ENCODE measurements around the gene TPSAB1. TPM values are rescaled to one million over a fixed set of nuclear protein-coding genes. Genes with fewer than 3 reads are reported as not detected.

TPSAB1 gene
- total RNA-seq, 4 donors from 2014 or later, result 3.9 to 96.2 (median 14.2) TPM

DNA sequence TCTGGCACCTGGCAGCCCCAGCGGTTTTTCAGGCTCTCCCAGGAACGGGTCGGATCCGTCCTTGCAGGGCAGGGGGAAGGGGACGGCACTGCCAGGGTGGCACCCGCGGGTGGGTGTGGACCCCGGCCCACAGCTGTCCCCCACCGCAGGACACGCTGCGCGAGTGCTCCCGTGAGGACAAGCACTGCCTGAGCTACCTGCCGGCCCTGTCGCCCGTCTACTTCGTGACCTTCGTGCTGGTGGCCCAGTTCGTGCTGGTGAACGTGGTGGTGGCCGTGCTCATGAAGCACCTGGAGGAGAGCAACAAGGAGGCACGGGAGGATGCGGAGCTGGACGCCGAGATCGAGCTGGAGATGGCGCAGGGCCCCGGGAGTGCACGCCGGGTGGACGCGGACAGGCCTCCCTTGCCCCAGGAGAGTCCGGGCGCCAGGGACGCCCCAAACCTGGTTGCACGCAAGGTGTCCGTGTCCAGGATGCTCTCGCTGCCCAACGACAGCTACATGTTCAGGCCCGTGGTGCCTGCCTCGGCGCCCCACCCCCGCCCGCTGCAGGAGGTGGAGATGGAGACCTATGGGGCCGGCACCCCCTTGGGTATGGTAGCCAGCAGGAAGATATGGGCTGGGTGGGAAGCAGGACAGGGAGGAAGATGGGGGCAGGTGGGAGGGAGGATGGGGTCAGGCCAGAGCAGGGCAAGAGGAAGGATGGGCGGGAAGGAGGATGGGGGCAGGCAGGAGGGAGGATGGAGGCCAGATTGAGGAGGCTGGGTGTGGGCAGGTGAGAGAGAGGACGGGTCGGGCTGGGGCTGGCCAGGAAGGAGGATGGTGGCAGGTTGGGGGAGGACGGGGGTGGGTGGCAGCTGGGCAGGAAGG, 22.2 kb upstream of the TPSAB1 start:
- DNase-seq, result no peak
- Histone ChIP-seq H3K36me3 (no peaks in the 10 kb centered on the region), H3K27me3 (no peaks in the 10 kb centered on the region), H3K27ac (no peak overlapping the region), H3K4me1 (no peaks in the 10 kb centered on the region), H3K9me3 (no peaks in the 10 kb centered on the region), H3K4me3 (no peak overlapping the region)
- TF ChIP-seq, protein P1, sequence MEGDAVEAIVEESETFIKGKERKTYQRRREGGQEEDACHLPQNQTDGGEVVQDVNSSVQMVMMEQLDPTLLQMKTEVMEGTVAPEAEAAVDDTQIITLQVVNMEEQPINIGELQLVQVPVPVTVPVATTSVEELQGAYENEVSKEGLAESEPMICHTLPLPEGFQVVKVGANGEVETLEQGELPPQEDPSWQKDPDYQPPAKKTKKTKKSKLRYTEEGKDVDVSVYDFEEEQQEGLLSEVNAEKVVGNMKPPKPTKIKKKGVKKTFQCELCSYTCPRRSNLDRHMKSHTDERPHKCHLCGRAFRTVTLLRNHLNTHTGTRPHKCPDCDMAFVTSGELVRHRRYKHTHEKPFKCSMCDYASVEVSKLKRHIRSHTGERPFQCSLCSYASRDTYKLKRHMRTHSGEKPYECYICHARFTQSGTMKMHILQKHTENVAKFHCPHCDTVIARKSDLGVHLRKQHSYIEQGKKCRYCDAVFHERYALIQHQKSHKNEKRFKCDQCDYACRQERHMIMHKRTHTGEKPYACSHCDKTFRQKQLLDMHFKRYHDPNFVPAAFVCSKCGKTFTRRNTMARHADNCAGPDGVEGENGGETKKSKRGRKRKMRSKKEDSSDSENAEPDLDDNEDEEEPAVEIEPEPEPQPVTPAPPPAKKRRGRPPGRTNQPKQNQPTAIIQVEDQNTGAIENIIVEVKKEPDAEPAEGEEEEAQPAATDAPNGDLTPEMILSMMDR (IDR thresholded peaks at IDR 0.05), result no peak
- TF ChIP-seq POLR2A (IDR thresholded peaks at IDR 0.05), result no peak
- intact Hi-C loops (cut with DNase I; ENCODE audit: low total_unique reads), result no loop called here

DNA sequence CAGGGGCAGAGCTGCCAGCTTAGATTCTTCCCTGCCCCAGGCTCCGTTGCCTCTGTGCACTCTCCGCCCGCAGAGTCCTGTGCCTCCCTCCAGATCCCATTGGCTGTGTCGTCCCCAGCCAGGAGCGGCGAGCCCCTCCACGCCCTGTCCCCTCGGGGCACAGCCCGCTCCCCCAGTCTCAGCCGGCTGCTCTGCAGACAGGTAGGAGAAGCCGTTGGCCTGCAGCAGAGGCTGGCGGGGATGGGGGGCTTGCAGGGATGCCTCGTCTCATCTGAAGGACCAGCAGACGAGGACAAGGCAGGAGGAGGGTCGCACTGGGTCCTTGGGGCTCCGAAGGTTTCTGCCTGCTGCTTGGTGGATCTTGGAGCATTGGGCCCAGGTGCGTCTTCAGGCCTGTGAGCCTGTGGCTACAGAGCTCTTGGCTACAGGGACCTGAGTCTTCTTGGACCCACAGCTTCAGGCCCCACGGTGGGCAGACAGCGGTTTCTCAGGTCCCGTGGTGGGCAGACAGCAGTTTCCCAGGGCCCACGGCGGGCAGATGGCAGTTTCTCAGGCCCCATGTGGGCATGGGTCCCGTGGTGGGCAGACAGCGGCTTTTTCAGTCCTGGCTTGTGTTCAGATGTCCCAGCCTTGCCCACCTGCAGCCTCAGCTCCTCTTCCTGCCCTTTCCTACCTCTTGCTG, 21.4 kb upstream of the TPSAB1 start:
- no peaks in the 10 kb centered on the region for H3K36me3 ChIP-seq

DNA sequence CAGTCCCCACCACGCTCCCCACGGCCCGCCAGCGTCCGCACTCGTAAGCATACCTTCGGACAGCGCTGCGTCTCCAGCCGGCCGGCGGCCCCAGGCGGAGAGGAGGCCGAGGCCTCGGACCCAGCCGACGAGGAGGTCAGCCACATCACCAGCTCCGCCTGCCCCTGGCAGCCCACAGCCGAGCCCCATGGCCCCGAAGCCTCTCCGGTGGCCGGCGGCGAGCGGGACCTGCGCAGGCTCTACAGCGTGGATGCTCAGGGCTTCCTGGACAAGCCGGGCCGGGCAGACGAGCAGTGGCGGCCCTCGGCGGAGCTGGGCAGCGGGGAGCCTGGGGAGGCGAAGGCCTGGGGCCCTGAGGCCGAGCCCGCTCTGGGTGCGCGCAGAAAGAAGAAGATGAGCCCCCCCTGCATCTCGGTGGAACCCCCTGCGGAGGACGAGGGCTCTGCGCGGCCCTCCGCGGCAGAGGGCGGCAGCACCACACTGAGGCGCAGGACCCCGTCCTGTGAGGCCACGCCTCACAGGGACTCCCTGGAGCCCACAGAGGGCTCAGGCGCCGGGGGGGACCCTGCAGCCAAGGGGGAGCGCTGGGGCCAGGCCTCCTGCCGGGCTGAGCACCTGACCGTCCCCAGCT, 20.3 kb upstream of the TPSAB1 start:
- no peaks in the 10 kb centered on the region for H3K4me1 ChIP-seq
- no peak overlapping the region for H3K4me3 ChIP-seq
- no peaks in the 10 kb centered on the region for H3K9me3 ChIP-seq
- intact Hi-C loops (cut with DNase I; ENCODE audit: low total_unique reads), result no loop called here
- H3K27ac ChIP-seq, result no peak overlapping the region
- no peak for DNase-seq
- no peak for TF ChIP-seq POLR2A (IDR thresholded peaks at IDR 0.05)
- TF ChIP-seq, protein P1 (IDR thresholded peaks at IDR 0.05), result no peak
- no peaks in the 10 kb centered on the region for H3K27me3 ChIP-seq
- H3K36me3 ChIP-seq, result no peaks in the 10 kb centered on the region

More for the DNA sequence above, 21.4 kb upstream of the TPSAB1 start:
- Histone ChIP-seq H3K4me1 (no peaks in the 10 kb centered on the region), H3K9me3 (no peaks in the 10 kb centered on the region), H3K27ac (no peak overlapping the region), H3K27me3 (no peaks in the 10 kb centered on the region), H3K4me3 (no peak overlapping the region)
- no peak for DNase-seq
- intact Hi-C loops (cut with DNase I; ENCODE audit: low total_unique reads), result no loop called here
- TF ChIP-seq POLR2A (IDR thresholded peaks at IDR 0.05), result no peak
- TF ChIP-seq, protein P1 (IDR thresholded peaks at IDR 0.05), result no peak

DNA sequence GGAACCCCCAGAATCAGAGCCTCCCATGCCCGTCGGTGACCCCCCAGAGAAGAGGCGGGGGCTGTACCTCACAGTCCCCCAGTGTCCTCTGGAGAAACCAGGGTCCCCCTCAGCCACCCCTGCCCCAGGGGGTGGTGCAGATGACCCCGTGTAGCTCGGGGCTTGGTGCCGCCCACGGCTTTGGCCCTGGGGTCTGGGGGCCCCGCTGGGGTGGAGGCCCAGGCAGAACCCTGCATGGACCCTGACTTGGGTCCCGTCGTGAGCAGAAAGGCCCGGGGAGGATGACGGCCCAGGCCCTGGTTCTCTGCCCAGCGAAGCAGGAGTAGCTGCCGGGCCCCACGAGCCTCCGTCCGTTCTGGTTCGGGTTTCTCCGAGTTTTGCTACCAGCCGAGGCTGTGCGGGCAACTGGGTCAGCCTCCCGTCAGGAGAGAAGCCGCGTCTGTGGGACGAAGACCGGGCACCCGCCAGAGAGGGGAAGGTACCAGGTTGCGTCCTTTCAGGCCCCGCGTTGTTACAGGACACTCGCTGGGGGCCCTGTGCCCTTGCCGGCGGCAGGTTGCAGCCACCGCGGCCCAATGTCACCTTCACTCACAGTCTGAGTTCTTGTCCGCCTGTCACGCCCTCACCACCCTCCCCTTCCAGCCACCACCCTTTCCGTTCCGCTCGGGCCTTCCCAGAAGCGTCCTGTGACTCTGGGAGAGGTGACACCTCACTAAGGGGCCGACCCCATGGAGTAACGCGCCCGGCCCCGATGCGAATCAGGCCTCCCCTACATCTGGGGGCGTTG, 19.5 kb upstream of the TPSAB1 start:
- H3K27me3 ChIP-seq, result no peaks in the 10 kb centered on the region
- H3K9me3 ChIP-seq, result no peaks in the 10 kb centered on the region
- DNase-seq, result no peak
- no peak overlapping the region for H3K27ac ChIP-seq
- intact Hi-C loops (cut with DNase I; ENCODE audit: low total_unique reads), result no loop called here
- H3K4me1 ChIP-seq, result no peaks in the 10 kb centered on the region
- H3K4me3 ChIP-seq, result no peak overlapping the region
- H3K36me3 ChIP-seq, result no peaks in the 10 kb centered on the region
- TF ChIP-seq, protein P1 (IDR thresholded peaks at IDR 0.05), result no peak
- TF ChIP-seq POLR2A (IDR thresholded peaks at IDR 0.05), result no peak

Data from uterus (tissue), 4 donors.